Upper lobe of right lung (tissue), 1 donor: ENCODE data around the gene POMT1. TPM values are rescaled to one million over a fixed set of nuclear protein-coding genes. Genes with fewer than 3 reads are reported as not detected.
"Not testable (repeated sequence)": the region's sequence is repeated elsewhere in the genome, so short reads cannot be mapped to it uniquely, and the experiment has no call there.

Experiments
- ATAC-seq: fragments of 200-7000 bp; cut with Tn5 transposase; one replicate; pipeline ENCODE4 v1.9.1; 2020; ENCODE audit warnings: mild to moderate bottlenecking, moderate library complexity
- DNase-seq: peaks from one replicate; pipeline ENCODE4 v3.0.0-alpha.2; 2020
- H3K27ac ChIP-seq: fragments of 200-600 bp; one replicate; pipeline ENCODE4 v1.8.0; 2022
- H3K27me3 ChIP-seq: fragments of 200-600 bp; one replicate; pipeline ENCODE4 v1.8.0; 2022; ENCODE audit warnings: mild to moderate bottlenecking
- H3K36me3 ChIP-seq: fragments of 200-600 bp; one replicate; pipeline ENCODE4 v1.8.0; 2022
- H3K4me1 ChIP-seq: fragments of 200-600 bp; one replicate; pipeline ENCODE4 v1.8.0; 2022
- H3K4me3 ChIP-seq: fragments of 200-600 bp; one replicate; pipeline ENCODE4 v1.8.0; 2022; ENCODE audit warnings: mild to moderate bottlenecking
- H3K9me3 ChIP-seq: fragments of 200-600 bp; one replicate; pipeline ENCODE4 v1.8.0; 2022
- CTCF ChIP-seq: fragments of 200-600 bp; IDR thresholded peaks from one replicate; pipeline ENCODE4 v1.8.0; 2022; ENCODE audit warnings: antibody characterized with exemption
- intact Hi-C: fragments of 100-400 bp; cut with DNase I; formaldehyde crosslinking; loops from one replicate; pipeline ENCODE4 v1.11.0; 2022
- total RNA-seq: library from RNA; stranded (reverse); fragmentation: NEBNext Ultra II Directional; extraction: Animal tissue kit (Norgen Biotek cat#: 25700); gene quantifications from one replicate; pipeline ENCODE4 v1.2.1, GENCODE V29; 2021
- donor health status: DM: no; HTN: yes; CAD: no; lungs with severe emphysema.

The POMT1 gene
- total RNA-seq, 1 donor from 2014 or later = 25.2 TPM

- no peak for TF ChIP-seq CTCF
- H3K4me1 ChIP-seq = no peaks in the 10 kb centered on the region
- no peak overlapping the region for H3K4me3 ChIP-seq
- intact Hi-C loops = loop anchor here (10.0 kb wide), 1 partner anchor 125 kb away; no protein-coding TSS in a partner anchor
- no peak overlapping the region for H3K27ac ChIP-seq
- H3K36me3 ChIP-seq = peaks cover 100% of the 10 kb centered on the region
- DNase-seq = peak; percentile 37
- no peaks in the 10 kb centered on the region for H3K27me3 ChIP-seq
- ATAC-seq = no peak
- H3K9me3 ChIP-seq = no peaks in the 10 kb centered on the region
These were observed 32.8 kb upstream of the POMT1 start for GRCh38 chr9:131469951-131470350.

- Histone ChIP-seq H3K27me3 (no peaks in the 10 kb centered on the region), H3K27ac (no peak overlapping the region), H3K4me1 (no peaks in the 10 kb centered on the region), H3K9me3 (no peaks in the 10 kb centered on the region), H3K4me3 (no peak overlapping the region), H3K36me3 (peaks cover 100% of the 10 kb centered on the region)
- ATAC-seq (no peak), DNase-seq (peak; percentile 55)
- TF ChIP-seq CTCF = no peak
- intact Hi-C loops = loop anchor here (10.0 kb wide), 1 partner anchor 126 kb away; no protein-coding TSS in a partner anchor
These were observed 32.1 kb upstream of the POMT1 start for GRCh38 chr9:131470581-131470991.

- H3K36me3 ChIP-seq = peaks cover 100% of the 10 kb centered on the region
- peak; percentile 16 for DNase-seq
- H3K9me3 ChIP-seq, H3K27ac ChIP-seq, ATAC-seq, H3K4me1 ChIP-seq, H3K4me3 ChIP-seq, H3K27me3 ChIP-seq: not testable (repeated sequence)
- intact Hi-C loops = loop anchor here (10.0 kb wide), 1 partner anchor 127 kb away; no protein-coding TSS in a partner anchor
These were observed 30.6 kb upstream of the POMT1 start for GRCh38 chr9:131472085-131472484.

- TF ChIP-seq CTCF = no peak
- Histone ChIP-seq H3K27ac (no peak overlapping the region), H3K9me3 (no peaks in the 10 kb centered on the region), H3K36me3 (peaks cover 100% of the 10 kb centered on the region), H3K4me1 (no peaks in the 10 kb centered on the region), H3K4me3 (no peak overlapping the region), H3K27me3 (no peaks in the 10 kb centered on the region)
- intact Hi-C loops = loop anchor here (10.0 kb wide), 1 partner anchor 129 kb away; no protein-coding TSS in a partner anchor
- ATAC-seq = no peak
- DNase-seq = peak; percentile 58
These were observed 29.4 kb upstream of the POMT1 start for GRCh38 chr9:131473198-131473885.

- intact Hi-C loops = loop anchor here (10.0 kb wide), 1 partner anchor 129 kb away; no protein-coding TSS in a partner anchor
- Histone ChIP-seq H3K36me3 (peaks cover 100% of the 10 kb centered on the region), H3K27me3 (no peaks in the 10 kb centered on the region), H3K9me3 (no peaks in the 10 kb centered on the region), H3K4me3 (no peak overlapping the region), H3K27ac (no peak overlapping the region), H3K4me1 (no peaks in the 10 kb centered on the region)
- no peak for TF ChIP-seq CTCF
- ATAC-seq (no peak), DNase-seq (peak; percentile 27)
These were observed 28.8 kb upstream of the POMT1 start for GRCh38 chr9:131473891-131474290.

GRCh38 chr9:131474711-131475110 is 28.0 kb upstream of the POMT1 start:
- ATAC-seq (no peak), DNase-seq (peak; percentile 52)
- Histone ChIP-seq H3K4me3 (no peak overlapping the region), H3K27ac (no peak overlapping the region), H3K9me3 (no peaks in the 10 kb centered on the region), H3K36me3 (peaks cover 100% of the 10 kb centered on the region), H3K4me1 (no peaks in the 10 kb centered on the region), H3K27me3 (no peaks in the 10 kb centered on the region)
- intact Hi-C loops = loop anchor here (10.0 kb wide), 1 partner anchor 130 kb away; no protein-coding TSS in a partner anchor
- no peak for TF ChIP-seq CTCF
